AG09319 (cell line): ENCODE measurements around the gene PITX2.
A peak's percentile ranks its signal among the peaks of the same experiment; 100 is the strongest.

Experiments
- DNase-seq: peaks from one replicate; pipeline ENCODE4 v3.0.0-alpha.2; 2010; ENCODE audit warnings: low read depth; ENCODE audit errors: extremely low read depth
- TF ChIP-seq, protein P1 (sequence below): IDR thresholded peaks from 2 replicates; pipeline ENCODE4 v1.5.1; 2011; ENCODE audit warnings: low read depth, mild to moderate bottlenecking, inconsistent platforms, low read length, moderate library complexity

The PITX2 gene

DNA sequence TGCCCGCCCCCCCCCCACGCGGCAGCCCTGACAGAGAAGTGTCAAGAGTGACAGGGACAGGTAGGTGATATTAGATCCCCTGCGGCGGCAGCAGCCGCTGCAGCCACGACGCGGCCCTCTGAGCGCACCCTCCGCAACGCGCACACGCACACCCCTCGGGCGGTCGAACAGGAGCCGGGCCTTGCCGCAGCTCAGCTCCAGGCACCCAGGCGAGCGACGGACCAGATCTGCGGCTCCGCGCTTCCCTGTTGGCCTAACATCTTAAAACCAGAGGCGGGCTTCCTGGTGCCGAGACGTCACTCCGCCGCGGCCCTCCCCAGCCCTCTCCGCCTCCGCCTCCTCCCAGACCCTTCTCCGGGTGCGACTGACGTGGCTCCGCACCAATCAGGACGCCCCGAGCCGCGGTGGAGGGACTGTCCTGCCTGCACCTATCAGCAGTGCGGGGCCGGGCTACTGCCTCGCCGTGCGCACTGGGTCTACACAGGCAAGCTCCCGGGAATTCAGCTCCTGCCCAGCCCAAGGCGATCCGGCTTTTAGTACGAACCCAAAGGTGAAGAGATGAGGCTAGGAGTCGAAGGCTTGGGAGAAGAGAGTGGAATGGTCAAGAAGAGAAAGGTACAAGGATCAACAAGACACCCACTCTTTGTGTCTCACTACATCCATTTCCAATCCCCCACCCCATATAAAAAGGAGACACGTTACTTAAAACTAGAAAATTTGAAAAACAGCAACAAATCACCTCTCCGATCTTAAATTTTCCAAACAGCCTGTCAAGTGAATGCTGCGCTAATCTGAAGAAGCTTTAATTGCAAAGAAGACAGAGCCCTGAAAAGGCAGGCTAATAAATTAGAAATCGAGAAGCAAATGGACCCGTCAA lies at the start of gene PITX2:
Gene PITX2 (minus strand): TSS at position 237 of the 877 bp plus-strand sequence. CDS start 617 bp downstream, outside the sequence.
- TF ChIP-seq, protein P1, sequence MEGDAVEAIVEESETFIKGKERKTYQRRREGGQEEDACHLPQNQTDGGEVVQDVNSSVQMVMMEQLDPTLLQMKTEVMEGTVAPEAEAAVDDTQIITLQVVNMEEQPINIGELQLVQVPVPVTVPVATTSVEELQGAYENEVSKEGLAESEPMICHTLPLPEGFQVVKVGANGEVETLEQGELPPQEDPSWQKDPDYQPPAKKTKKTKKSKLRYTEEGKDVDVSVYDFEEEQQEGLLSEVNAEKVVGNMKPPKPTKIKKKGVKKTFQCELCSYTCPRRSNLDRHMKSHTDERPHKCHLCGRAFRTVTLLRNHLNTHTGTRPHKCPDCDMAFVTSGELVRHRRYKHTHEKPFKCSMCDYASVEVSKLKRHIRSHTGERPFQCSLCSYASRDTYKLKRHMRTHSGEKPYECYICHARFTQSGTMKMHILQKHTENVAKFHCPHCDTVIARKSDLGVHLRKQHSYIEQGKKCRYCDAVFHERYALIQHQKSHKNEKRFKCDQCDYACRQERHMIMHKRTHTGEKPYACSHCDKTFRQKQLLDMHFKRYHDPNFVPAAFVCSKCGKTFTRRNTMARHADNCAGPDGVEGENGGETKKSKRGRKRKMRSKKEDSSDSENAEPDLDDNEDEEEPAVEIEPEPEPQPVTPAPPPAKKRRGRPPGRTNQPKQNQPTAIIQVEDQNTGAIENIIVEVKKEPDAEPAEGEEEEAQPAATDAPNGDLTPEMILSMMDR = no peak
- DNase-seq = peak; percentile 56

- TF ChIP-seq, protein P1 = no peak
- DNase-seq = no peak
Observed at GRCh38 chr4:110671679-110672078, 48.8 kb upstream of the PITX2 start.

DNA sequence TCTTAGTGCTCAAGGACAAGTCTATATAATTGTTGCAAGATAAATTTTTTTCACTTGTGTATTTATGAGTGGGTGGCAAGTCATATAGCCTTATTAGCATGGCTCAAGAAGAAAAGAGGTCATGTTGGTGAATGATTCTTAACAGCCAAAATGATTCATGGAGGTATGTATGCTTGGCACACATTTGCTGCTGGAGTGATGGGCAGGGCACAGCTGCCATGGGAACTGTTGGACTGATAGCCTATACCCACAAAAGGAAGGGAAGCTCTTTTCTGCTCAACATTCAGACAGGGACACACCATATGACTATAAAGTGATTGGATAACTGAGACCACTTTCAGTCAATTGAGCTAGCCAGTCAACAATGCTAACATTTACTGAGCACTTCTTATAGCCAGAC lies 46.8 kb upstream of the PITX2 start:
- TF ChIP-seq, protein P1 = no peak
- DNase-seq = no peak

DNA sequence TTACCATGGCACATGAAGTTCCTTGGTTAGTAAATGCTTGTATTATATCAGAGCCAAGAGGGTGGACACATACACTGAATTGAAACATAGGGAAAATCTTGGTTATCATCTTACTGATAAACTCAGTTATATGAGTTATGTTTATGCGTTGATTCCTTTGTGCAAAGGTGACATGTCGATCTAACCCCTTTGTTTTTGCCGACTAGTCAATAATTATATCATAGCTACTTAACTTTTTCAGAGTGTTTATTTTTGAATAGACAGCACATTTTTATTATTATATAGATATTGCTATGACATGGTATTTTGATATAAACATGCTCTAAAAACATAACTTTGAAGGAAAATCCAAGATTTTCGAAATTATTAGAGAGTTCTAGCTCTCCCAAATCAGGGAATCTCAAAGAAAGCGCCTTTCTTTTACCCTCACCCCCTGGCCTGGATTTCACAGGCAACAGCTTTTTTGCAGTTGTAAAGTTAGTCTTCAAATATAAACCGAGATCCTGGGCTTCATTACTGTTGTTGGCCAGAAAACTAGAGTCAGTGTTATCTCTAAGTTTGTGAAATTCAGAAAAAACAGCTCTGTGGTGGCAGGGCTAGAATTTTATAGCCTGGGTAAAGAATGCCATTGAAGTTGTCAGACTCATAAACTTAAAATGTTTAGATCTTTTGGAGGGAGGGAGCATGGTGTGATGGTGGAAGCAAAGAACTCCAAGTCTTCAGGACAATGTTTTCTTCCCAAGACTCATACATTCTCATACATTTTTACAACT lies 45.8 kb upstream of the PITX2 start:
- no peak for DNase-seq
- TF ChIP-seq, protein P1 = no peak

- DNase-seq = no peak
- TF ChIP-seq, protein P1 = no peak
Observed at GRCh38 chr4:110667670-110668069, 44.8 kb upstream of the PITX2 start.

DNA sequence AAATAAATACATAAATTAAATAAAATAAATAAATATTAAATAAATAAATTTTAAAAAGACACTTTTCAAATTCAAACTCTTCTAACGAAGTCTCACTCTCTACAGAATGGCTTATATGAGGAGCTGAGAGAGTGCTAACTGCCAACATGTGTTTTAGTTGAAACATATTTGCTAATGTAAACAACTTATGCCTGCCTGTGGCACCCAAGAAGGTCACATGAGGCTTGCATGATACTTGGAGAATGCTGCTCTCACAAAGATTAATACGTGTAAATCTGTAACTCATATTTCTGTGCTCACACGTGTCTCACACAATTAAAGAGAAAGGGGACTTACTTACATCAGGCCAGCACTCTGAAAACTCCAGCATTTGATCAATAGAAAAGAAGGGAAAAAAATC lies 43.2 kb upstream of the PITX2 start:
- no peak for DNase-seq
- TF ChIP-seq, protein P1 = no peak
